Kidney (tissue), 14 donors: ENCODE measurements around the gene BIK. TPM values are rescaled to one million over a fixed set of nuclear protein-coding genes. Genes with fewer than 3 reads are reported as not detected.
"Not testable (repeated sequence)": the region's sequence is repeated elsewhere in the genome, so short reads cannot be mapped to it uniquely, and the experiment has no call there.

Experiments
- DNase-seq, 5 donors: peaks; one replicate each; pipeline ENCODE4 v3.0.0-alpha.2; 2013 to 2020
- FAIRE-seq: peaks from 2 replicates; lab custom pipeline; 2012; peaks lifted over from hg19 to GRCh38; lab: Jason Lieb, UNC
- H3K27ac ChIP-seq, 2 donors: one replicate each; pipeline ENCODE4 v1.7.0; 2013; ENCODE audit warnings: low read depth in 2 of 2, low read length in 2 of 2, inconsistent platforms in 1 of 2
- H3K27me3 ChIP-seq: one replicate; pipeline ENCODE4 v1.7.1; 2013; ENCODE audit warnings: low read length, inconsistent platforms; ENCODE audit not compliant: control insufficient read depth, insufficient read depth
- H3K36me3 ChIP-seq, 3 donors: one replicate each; pipeline versions ENCODE4 v1.7.0 to v1.7.1; 2013; ENCODE audit warnings: low read length in 3 of 3, control low read depth in 1 of 3, inconsistent platforms in 1 of 3; ENCODE audit not compliant: insufficient read depth in 3 of 3, control insufficient read depth in 2 of 3
- H3K4me1 ChIP-seq, 3 donors: one replicate each; pipeline versions ENCODE4 v1.7.0 to v1.7.1; 2013; ENCODE audit warnings: low read length in 3 of 3, inconsistent platforms in 1 of 3, low read depth in 1 of 3; ENCODE audit not compliant: control insufficient read depth in 2 of 3, insufficient read depth in 2 of 3
- H3K4me3 ChIP-seq, 3 donors: one replicate each; pipeline versions ENCODE4 v1.7.0 to v1.8.1; 2013; ENCODE audit warnings: low read length in 3 of 3, control low read depth in 1 of 3, inconsistent platforms in 1 of 3
- H3K9ac ChIP-seq, 3 donors: one replicate each; pipeline versions ENCODE4 v1.7.0 to v1.7.1; 2013; ENCODE audit warnings: low read length in 3 of 3, control low read depth in 1 of 3, inconsistent platforms in 1 of 3
- H3K9me3 ChIP-seq, 3 donors: one replicate each; pipeline versions ENCODE4 v1.7.0 to v1.7.1; 2013; ENCODE audit warnings: low read length in 3 of 3, control low read depth in 1 of 3, inconsistent platforms in 1 of 3; ENCODE audit not compliant: control insufficient read depth in 2 of 3, insufficient read depth in 1 of 3
- intact Hi-C: fragments of 100-400 bp; cut with DNase I; formaldehyde crosslinking; loops from one replicate; pipeline ENCODE4 v1.11.1; 2022
- polyA plus RNA-seq: library from polyadenylated mRNA; stranded (reverse); fragments of 350-450 nt; fragmentation: Illumina TruSeq; extraction: RNeasy Lipid Tissue Mini Kit (QIAGEN cat#74804); gene quantifications from one replicate; pipeline ENCODE4 v1.2.3, GENCODE V29; 2014; ENCODE audit warnings: low read depth, low replicate concordance; ENCODE audit not compliant: insufficient read depth
- total RNA-seq: library from RNA; stranded (reverse); fragmentation: NEBNext Ultra II Directional; extraction: Animal tissue kit (Norgen Biotek cat#: 25700); gene quantifications from one replicate; pipeline ENCODE4 v1.2.1, GENCODE V29; 2021
- TF ChIP-seq, protein P1 (sequence below): IDR thresholded peaks from 3 replicates; pipeline ENCODE4 v1.5.1; 2012; ENCODE audit warnings: mild to moderate bottlenecking, moderate library complexity, borderline replicate concordance; ENCODE audit not compliant: insufficient read depth; ENCODE audit errors: extremely low read depth
- donor health status: control.
- donor health status: control.
- donor health status: control.
- donor health status: control.
- donor health status: control.
- donor health status: DM: yes; HTN: yes; CAD: no.
- donor health status: Normal renal cell carcinoma (clear cell type).

Gene BIK
- total and polyA plus RNA-seq, 2 donors from 2014 or later, result 4.7 to 4.8 TPM

DNA sequence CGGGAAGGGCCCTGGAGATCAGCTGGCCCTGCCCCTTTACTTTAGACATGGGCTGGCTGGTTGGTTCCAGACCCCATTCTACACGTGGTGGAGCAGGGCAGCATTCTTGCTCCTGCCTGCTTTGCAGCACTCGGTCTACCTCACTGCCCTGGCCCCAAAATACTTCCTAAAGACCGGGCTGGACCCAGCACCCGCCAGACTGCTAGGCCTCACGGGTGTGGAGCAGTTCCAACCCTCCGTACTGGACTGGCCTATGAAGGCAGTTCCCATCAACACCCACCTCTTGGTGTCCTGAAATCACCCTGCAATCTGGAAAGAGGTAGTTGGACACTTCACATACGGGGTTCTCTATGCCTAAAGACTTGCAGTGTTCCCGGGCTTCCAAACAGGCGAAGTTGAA is 26.3 kb downstream of the BIK start:
- H3K4me3 ChIP-seq, result no peak overlapping the region
- intact Hi-C loops, result no loop called here
- DNase-seq (no peak), FAIRE-seq (no peak)
- H3K9ac ChIP-seq, result no peak overlapping the region
- peaks cover 8 to 51% (median 21%) of the 10 kb centered on the region in 3 donors for H3K36me3 ChIP-seq
- TF ChIP-seq, protein P1, sequence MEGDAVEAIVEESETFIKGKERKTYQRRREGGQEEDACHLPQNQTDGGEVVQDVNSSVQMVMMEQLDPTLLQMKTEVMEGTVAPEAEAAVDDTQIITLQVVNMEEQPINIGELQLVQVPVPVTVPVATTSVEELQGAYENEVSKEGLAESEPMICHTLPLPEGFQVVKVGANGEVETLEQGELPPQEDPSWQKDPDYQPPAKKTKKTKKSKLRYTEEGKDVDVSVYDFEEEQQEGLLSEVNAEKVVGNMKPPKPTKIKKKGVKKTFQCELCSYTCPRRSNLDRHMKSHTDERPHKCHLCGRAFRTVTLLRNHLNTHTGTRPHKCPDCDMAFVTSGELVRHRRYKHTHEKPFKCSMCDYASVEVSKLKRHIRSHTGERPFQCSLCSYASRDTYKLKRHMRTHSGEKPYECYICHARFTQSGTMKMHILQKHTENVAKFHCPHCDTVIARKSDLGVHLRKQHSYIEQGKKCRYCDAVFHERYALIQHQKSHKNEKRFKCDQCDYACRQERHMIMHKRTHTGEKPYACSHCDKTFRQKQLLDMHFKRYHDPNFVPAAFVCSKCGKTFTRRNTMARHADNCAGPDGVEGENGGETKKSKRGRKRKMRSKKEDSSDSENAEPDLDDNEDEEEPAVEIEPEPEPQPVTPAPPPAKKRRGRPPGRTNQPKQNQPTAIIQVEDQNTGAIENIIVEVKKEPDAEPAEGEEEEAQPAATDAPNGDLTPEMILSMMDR, result no peak
- H3K27me3 ChIP-seq, result no peaks in the 10 kb centered on the region
- peak overlapping the region in 1 of 2 donors; percentile 34 for H3K27ac ChIP-seq
- no peaks in the 10 kb centered on the region for H3K9me3 ChIP-seq
- H3K4me1 ChIP-seq, result peaks cover 0 to 9% (median 5%) of the 10 kb centered on the region in 3 donors

DNA sequence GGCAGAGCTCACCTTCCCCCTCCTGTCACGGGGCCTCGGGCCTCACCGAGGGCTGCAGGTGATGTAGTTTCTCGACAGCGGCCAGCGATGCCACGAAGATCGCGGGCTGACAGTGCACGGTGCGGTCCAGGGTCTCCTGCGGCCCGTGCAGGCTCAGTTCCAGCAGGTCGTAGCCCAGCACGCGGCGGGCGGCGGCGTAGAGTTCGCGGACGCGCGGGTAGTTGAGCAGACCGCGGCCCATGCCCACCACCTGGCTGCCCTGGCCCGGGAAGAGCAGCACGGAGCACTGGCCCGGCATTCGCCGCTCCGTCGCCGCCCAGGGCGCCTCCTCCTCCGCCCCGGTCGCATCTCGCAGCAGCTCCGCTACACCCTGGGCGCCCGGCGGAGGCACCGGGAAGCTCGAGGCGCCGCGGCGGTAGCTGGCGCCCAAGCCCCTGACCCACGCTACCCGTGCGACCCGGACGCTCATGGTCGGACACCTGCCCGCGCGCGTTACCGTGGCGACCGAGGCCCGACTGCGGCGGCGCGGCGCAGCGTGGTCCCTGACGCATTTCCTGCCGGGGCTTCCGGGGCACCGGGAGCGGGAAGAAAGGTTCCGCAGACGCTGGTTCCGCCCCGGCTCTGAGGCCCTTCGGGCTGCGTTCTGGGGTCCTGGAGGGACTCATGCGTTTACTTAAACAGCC is 32.5 kb downstream of the BIK start, which contains the start of gene MCAT:
MCAT (minus strand) TSS at position 519 of the 683 bp plus-strand sequence; CDS start at position 469, 50 bp downstream.
- intact Hi-C loops, result no loop called here
- FAIRE-seq, result no peak
- TF ChIP-seq, protein P1, result no peak
- Histone ChIP-seq H3K4me3 (peak within 1 kb of the TSS; percentile 67 to 90 (median 86)), H3K9ac (peak within 1 kb of the TSS; percentile 26 to 80 (median 49)), H3K4me1 (peaks cover 0 to 9% (median 8%) of the 10 kb centered on the region in 3 donors), H3K27me3 (no peaks in the 10 kb centered on the region), H3K9me3 (no peaks in the 10 kb centered on the region), H3K27ac (peak within 1 kb of the TSS; percentile 43 to 78), H3K36me3 (peaks cover 6 to 12% (median 8%) of the 10 kb centered on the region in 3 donors)
- peak; percentile 84 to 95 (median 88) for DNase-seq

DNA sequence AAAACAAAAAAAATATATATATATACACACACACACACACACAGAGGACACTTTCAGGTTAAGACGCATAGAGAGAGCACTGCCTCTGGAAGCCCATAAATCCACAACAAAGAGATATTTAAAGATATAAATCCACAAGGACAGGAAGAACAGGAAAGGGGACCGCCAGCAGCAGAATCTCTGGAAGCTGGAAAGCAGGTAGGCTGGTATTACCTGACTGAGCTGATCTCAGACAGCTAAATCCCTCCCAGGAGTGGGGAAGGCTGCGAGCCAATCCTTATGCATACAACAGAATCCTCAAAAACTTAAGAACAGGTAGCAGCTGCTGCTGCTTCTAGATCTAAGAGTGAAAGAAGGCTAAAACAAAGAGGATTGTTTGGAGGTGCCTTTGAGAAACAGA is 34.4 kb downstream of the BIK start:
- peaks cover 0 to 9% (median 8%) of the 10 kb centered on the region in 3 donors for H3K4me1 ChIP-seq
- no peak overlapping the region for H3K4me3 ChIP-seq
- H3K36me3 ChIP-seq, result peaks cover 3 to 8% (median 5%) of the 10 kb centered on the region in 3 donors
- H3K9me3 ChIP-seq, result no peaks in the 10 kb centered on the region
- DNase-seq (no peak), FAIRE-seq (no peak)
- intact Hi-C loops, result no loop called here
- H3K27ac ChIP-seq, result no peak overlapping the region
- TF ChIP-seq, protein P1, result no peak
- H3K27me3 ChIP-seq, result no peaks in the 10 kb centered on the region
- no peak overlapping the region for H3K9ac ChIP-seq

DNA sequence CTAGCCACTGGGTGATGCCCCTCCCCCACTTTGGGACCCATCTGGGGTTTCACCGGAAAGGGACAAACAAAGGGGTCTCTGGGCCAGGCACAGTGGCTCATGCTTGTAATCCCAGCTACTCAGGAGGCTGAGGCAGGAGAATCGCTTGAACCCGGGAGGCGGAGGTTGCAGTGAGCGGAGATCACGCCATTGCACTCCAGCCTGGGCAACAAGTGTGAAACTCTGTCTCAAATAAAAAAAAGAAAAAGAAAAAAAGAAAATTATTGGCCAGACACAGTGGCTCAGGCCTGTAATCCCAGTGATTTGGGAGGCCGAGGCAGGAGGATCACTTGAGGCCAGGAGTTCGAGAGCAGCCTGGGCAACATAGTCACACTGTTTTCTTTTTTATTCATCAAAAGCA is 34.8 kb downstream of the BIK start:
- intact Hi-C loops, H3K27ac ChIP-seq, FAIRE-seq, H3K9me3 ChIP-seq, H3K9ac ChIP-seq, H3K27me3 ChIP-seq, H3K4me3 ChIP-seq, H3K36me3 ChIP-seq, H3K4me1 ChIP-seq, DNase-seq: not testable (repeated sequence)

DNA sequence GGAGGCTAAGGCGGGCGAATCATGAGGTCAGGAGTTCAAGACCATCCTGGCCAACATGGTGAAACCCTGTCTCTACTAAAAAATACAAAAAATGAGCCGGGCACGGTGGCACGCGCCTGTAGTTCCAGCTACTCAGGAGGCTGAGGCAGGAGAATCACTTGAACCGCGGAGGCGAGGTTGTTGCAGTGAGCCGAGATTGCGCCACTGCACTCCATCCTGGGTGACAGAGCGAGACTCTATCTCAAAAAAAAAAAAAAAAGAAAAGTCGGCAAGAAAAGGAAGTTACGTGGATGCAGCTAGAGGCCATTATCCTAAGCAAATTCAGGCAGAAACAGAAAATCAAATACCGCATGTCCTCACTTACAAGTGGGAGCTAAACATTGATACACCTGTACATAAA is 35.8 kb downstream of the BIK start:
- H3K36me3 ChIP-seq, FAIRE-seq, DNase-seq, H3K9ac ChIP-seq, intact Hi-C loops, H3K27ac ChIP-seq, H3K4me3 ChIP-seq, H3K27me3 ChIP-seq, H3K9me3 ChIP-seq: not testable (repeated sequence)
- peaks cover 0 to 12% (median 8%) of the 10 kb centered on the region in 3 donors for H3K4me1 ChIP-seq
